K562 (cell line): Measurements from ENCODE around the gene DEPDC1B. TPM values are rescaled to one million over a fixed set of nuclear protein-coding genes. Genes with fewer than 3 reads are reported as not detected.

Experiments
- ATAC-seq: fragments of 200-7000 bp; cut with Tn5 transposase; 3 replicates; pipeline ENCODE4 v1.9.1; 2020; ENCODE audit warnings: moderate library complexity
- BruUV-seq: library from RNA; stranded (reverse); fragments of 400-500 nt; replicated peaks from 2 replicates; lab custom pipeline; 2021; lab: Mats Ljungman, UMichigan
- CTCF ChIA-PET: fragments of 300-600 bp; formaldehyde crosslinking; extraction: SDS; loops from one replicate; lab custom pipeline; 2021; ENCODE audit warnings: low intra/inter-chr PET ratio; lab: Yijun Ruan, JAX
- POLR2A ChIA-PET: fragments of 300-600, 350-650 bp; sonication (Branson Sonifier 250); formaldehyde crosslinking; extraction: SDS; loops from one replicate; lab custom pipeline; 2021; ENCODE audit warnings: antibody characterized with exemption, inconsistent platforms; lab: Yijun Ruan, JAX
- DNase-seq, 4 experiments: peaks; one replicate each; pipeline versions ENCODE4 v3.0.0 to v3.0.0-alpha.2; 2011 to 2018; ENCODE audit warnings: low spot score in 3 of 4, mixed read lengths in 3 of 4; ENCODE audit errors: extremely low read depth in 1 of 4
- FAIRE-seq: peaks from 2 replicates; lab custom pipeline; 2011; peaks lifted over from hg19 to GRCh38; lab: Jason Lieb, UNC
- H2AFZ ChIP-seq: 2 replicates; pipeline ENCODE4 v1.6.0; 2011; ENCODE audit warnings: low read depth, low read length, control low read depth, inconsistent platforms
- H3K27ac ChIP-seq: fragments of 200-600 bp; 3 replicates; pipeline ENCODE4 v1.8.0; 2011; ENCODE audit warnings: low read depth, mild to moderate bottlenecking, control low read depth, inconsistent platforms, low read length, moderate library complexity, mixed read lengths; ENCODE audit errors: extremely low read depth
- H3K27me3 ChIP-seq, 2 experiments: fragments of 300-600 bp in 1 of 2; 2 replicates in 1 of 2; 3 replicates in 1 of 2; pipeline versions ENCODE4 v1.6.0 to v1.8.0; 2011; ENCODE audit warnings: inconsistent platforms in 2 of 2, low read length in 2 of 2, mild to moderate bottlenecking in 1 of 2, mixed read lengths in 1 of 2, moderate library complexity in 1 of 2; ENCODE audit not compliant: control insufficient read depth in 2 of 2, insufficient read depth in 2 of 2
- H3K36me3 ChIP-seq: fragments of 300-600 bp; 3 replicates; pipeline ENCODE4 v1.8.0; 2011; ENCODE audit warnings: mild to moderate bottlenecking, low read length, inconsistent platforms; ENCODE audit not compliant: control insufficient read depth, insufficient read depth
- H3K4me1 ChIP-seq, 2 experiments: fragments of 200-600 bp in 1 of 2; replicated peaks in 1 of 2; 2 replicates in 1 of 2; 3 replicates in 1 of 2; pipeline versions ENCODE4 v1.5.1 to v1.8.0; 2011; ENCODE audit warnings: inconsistent platforms in 2 of 2, low read length in 2 of 2, mild to moderate bottlenecking in 1 of 2, mixed read lengths in 1 of 2, moderate library complexity in 1 of 2; ENCODE audit not compliant: control insufficient read depth in 2 of 2, insufficient read depth in 2 of 2
- H3K4me2 ChIP-seq: 2 replicates; pipeline ENCODE4 v1.6.1; 2011; ENCODE audit warnings: low read length, control low read depth, inconsistent platforms, mixed read lengths; ENCODE audit not compliant: insufficient read depth
- H3K4me3 ChIP-seq: fragments of 200-600 bp; sonication (generic), shearing (Covaris generic); 2 replicates; pipeline ENCODE4 v1.5.1; 2016; ENCODE audit warnings: control low read depth, inconsistent platforms
- H3K79me2 ChIP-seq: fragments of 200-600 bp; 3 replicates; pipeline ENCODE4 v1.8.0; 2011; ENCODE audit warnings: low read length, inconsistent platforms; ENCODE audit not compliant: control insufficient read depth, insufficient read depth
- H3K9ac ChIP-seq, 2 experiments: 2 replicates each; pipeline versions ENCODE4 v1.6.0 to v1.6.1; 2011; ENCODE audit warnings: low read depth in 2 of 2, low read length in 2 of 2, control low read depth in 1 of 2, inconsistent platforms in 1 of 2, mild to moderate bottlenecking in 1 of 2, mixed read lengths in 1 of 2; ENCODE audit not compliant: insufficient read depth in 1 of 2
- H3K9me1 ChIP-seq: one replicate; pipeline ENCODE4 v1.6.0; 2011; ENCODE audit warnings: inconsistent platforms, mild to moderate bottlenecking, low read length, moderate library complexity; ENCODE audit not compliant: control insufficient read depth, insufficient read depth
- H3K9me3 ChIP-seq: replicated peaks from 2 replicates; pipeline ENCODE4 v1.5.1; 2011; ENCODE audit warnings: low read depth, low read length, inconsistent platforms; ENCODE audit not compliant: control insufficient read depth, insufficient read depth
- H4K20me1 ChIP-seq: replicated peaks from 2 replicates; pipeline ENCODE4 v1.6.1; 2011; ENCODE audit warnings: low read length, inconsistent platforms, mixed read lengths; ENCODE audit not compliant: control insufficient read depth, insufficient read depth
- BRCA1 ChIP-seq, 2 experiments: fragments of 450-650 bp in 1 of 2; sonication (generic) in 1 of 2; formaldehyde crosslinking in 1 of 2; IDR thresholded peaks; 2 replicates each; pipeline versions ENCODE4 v1.5.0 to v1.6.1; 2017 to 2020; ENCODE audit warnings: mild to moderate bottlenecking in 1 of 2, missing genetic modification reagents in 1 of 2
- BRD9 ChIP-seq: fragments of 450-650 bp; IDR thresholded peaks from 2 replicates; pipeline ENCODE4 v1.6.1; 2018; ENCODE audit warnings: low read depth; ENCODE audit not compliant: partially characterized antibody
- DNMT1 ChIP-seq: fragments of 450-650 bp; IDR thresholded peaks from 2 replicates; pipeline ENCODE4 v1.6.1; 2016; ENCODE audit warnings: antibody characterized with exemption, mild to moderate bottlenecking
- ELF1 ChIP-seq: fragments of 200-800 bp; sonication (Bioruptor generic); IDR thresholded peaks from 2 replicates; pipeline ENCODE4 v1.6.1; 2016; ENCODE audit warnings: missing genetic modification characterization, missing compliant biosample characterization
- ERF ChIP-seq: fragments of 450-650 bp; formaldehyde crosslinking; IDR thresholded peaks from 2 replicates; pipeline ENCODE4 v1.4.0; 2020; ENCODE audit warnings: mild to moderate bottlenecking, mixed read lengths
- NCOA6 ChIP-seq: fragments of 450-650 bp; IDR thresholded peaks from 2 replicates; pipeline ENCODE4 v1.6.1; 2017; ENCODE audit warnings: mild to moderate bottlenecking
- XRCC5 ChIP-seq: fragments of 200-400 bp; formaldehyde crosslinking; IDR thresholded peaks from 2 replicates; pipeline ENCODE4 v1.6.1; 2017; ENCODE audit warnings: low read depth, mild to moderate bottlenecking, low read length
- ZC3H4 ChIP-seq: sonication (generic); formaldehyde crosslinking; IDR thresholded peaks from 2 replicates; pipeline ENCODE4 v1.9.0; 2021; ENCODE audit warnings: missing genetic modification reagents, borderline replicate concordance
- ZNF57 ChIP-seq: fragments of 450-650 bp; formaldehyde crosslinking; IDR thresholded peaks from 2 replicates; pipeline ENCODE4 v1.4.0; 2020; ENCODE audit warnings: mild to moderate bottlenecking, moderate library complexity
- ZNF583 ChIP-seq: fragments of 250-450 bp; sonication (Bioruptor Pico); IDR thresholded peaks from 2 replicates; pipeline ENCODE4 v1.4.0; 2020
- WGBS: fragments of 100-300 bp; shearing (Covaris generic); methylation state at CpG from one replicate; pipeline ENCODE4 v1.1.6; 2016; ENCODE audit warnings: low coverage, mixed read lengths; ENCODE audit not compliant: insufficient coverage; ENCODE audit errors: missing lambda C conversion rate; 5-methylcytosine and 5-hydroxymethylcytosine counted together
- in situ Hi-C: fragments of 300-500 bp; cut with MboI; formaldehyde crosslinking; loops from 4 replicates; pipeline ENCODE4 v1.15.0; 2018; ENCODE audit warnings: inconsistent platforms, mixed read lengths
- intact Hi-C: fragments of 100-400 bp; cut with micrococcal nuclease; formaldehyde crosslinking; loops from 2 replicates; pipeline ENCODE4 v1.14.2; 2022
- polyA plus RNA-seq, 8 experiments: library from polyadenylated mRNA; depleted of rRNA in 4 of 8; stranded (reverse) in 5 of 8; unstranded in 3 of 8; fragments of >200 nt; fragmentation: Nextera tagmentation in 2 of 8; fragmentation: Illumina TruSeq in 1 of 8; extraction: Ambion mirVana in 2 of 8; extraction: Trizol in 1 of 8; gene quantifications; 2 replicates each; pipeline versions ENCODE4 v1.2.1 to v1.2.3, GENCODE V29; 2011 to 2014; ENCODE audit warnings: inconsistent platforms in 1 of 8, missing spikeins in 1 of 8
- total RNA-seq, 7 experiments: library from RNA; depleted of rRNA in 6 of 7; stranded (reverse); fragments of >200 nt in 6 of 7; fragmentation: Illumina TruSeq in 2 of 7; extraction: Trizol in 2 of 7; gene quantifications; 2 replicates each; pipeline versions ENCODE4 v1.2.1 to v1.2.3, GENCODE V29; 2011 to 2021; ENCODE audit warnings: low replicate concordance in 1 of 7
- TF ChIP-seq, protein P1 (sequence below), 2 experiments: IDR thresholded peaks; 2 replicates each; pipeline ENCODE4 v1.6.1; 2011; ENCODE audit warnings: borderline replicate concordance in 1 of 2, control low read depth in 1 of 2, low read depth in 1 of 2, low read length in 1 of 2, mild to moderate bottlenecking in 1 of 2, mixed read lengths in 1 of 2, moderate library complexity in 1 of 2; ENCODE audit not compliant: insufficient read depth in 1 of 2, insufficient read length in 1 of 2, poor library complexity in 1 of 2, severe bottlenecking in 1 of 2; ENCODE audit errors: extremely low read depth in 1 of 2
- TF ChIP-seq, protein P2 (sequence below): fragments of 450-650 bp; IDR thresholded peaks from 2 replicates; pipeline ENCODE4 v1.6.1; 2016; ENCODE audit warnings: missing biosample characterization, missing genetic modification characterization

The DEPDC1B gene
- total and polyA plus RNA-seq, 9 of the 15 experiments (the other 6 are each of a cell fraction or from before 2014, with no cell fraction given): 36.0 to 67.2 (median 44.5) TPM

DNA sequence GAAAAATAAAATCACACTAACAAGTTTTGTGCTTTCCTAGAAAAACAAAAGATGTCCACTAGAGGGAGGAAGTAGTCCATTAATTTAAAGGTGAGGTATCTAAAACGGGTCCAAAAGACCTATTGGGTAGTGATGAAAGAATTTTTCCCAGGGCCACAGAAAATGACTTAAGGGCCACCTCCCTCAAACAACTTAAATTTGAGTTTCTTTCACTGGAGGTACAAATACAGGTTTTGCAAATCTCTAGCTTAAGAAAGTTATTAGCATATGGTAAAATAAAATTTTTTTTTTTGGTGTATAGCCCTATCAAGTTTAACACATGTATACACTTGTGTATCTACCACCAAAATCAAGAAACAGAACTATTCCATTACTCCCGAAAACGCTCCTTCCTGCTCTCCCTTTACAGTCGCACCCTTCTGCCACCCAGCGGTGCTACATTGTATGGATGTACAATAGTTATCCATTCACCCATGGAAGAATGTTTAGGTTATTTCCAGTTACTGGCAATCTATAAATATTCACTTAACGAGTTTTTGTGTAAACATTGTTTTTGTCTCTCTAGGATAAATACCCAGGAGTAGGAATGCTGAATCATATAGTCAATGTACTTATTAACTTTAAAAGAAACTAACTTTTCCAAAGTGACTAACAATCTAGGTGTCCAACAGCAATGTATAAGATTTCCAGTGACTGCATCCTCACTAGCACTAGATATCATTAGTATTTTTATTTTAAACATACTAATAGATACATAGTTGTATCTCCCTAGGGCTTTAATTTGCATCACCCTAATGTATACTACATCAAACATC lies 21.9 kb downstream of the DEPDC1B start:
- no peaks in the 10 kb centered on the region; the same call in 1 of the 2 replicates for H4K20me1 ChIP-seq
- intact Hi-C loops (loop anchor here (2.0 to 5.0 kb wide), 4 partner anchors 205 to 979 kb away; partner anchors contain the start of genes ERCC8 and NDUFAF2), in situ Hi-C loops (loop anchor here (10.0 to 25.0 kb wide), 2 partner anchors 259 to 863 kb away; partner anchors contain the start of genes ERCC8 and NDUFAF2)
- no peaks in the 10 kb centered on the region for H3K27me3 ChIP-seq
- DNase-seq: peak; percentile 33 to 50 (median 38)
- 39% methylated on average over 6 of the region's 6 CpGs for WGBS
- H3K4me3 ChIP-seq: no peak overlapping the region
- no peaks in the 10 kb centered on the region for H3K9me1 ChIP-seq
- H3K9ac ChIP-seq: no peak overlapping the region
- ChIA-PET CTCF (interaction anchor here (0.7 to 1.1 kb wide), 2 partner anchors 251 to 1256 kb away, joined by 4 to 8 read pairs; no protein-coding TSS in a partner anchor), POLR2A (interaction anchor here (0.8 kb wide), 2 partner anchors 9 to 28 kb away, joined by 3 read pairs; no protein-coding TSS in a partner anchor)
- H3K79me2 ChIP-seq: peaks cover 85% of the 10 kb centered on the region
- ATAC-seq: peak; percentile 75
- peaks cover 2 to 4% of the 10 kb centered on the region in 2 experiments; a peak in 2 of 5 replicates for H3K4me1 ChIP-seq
- FAIRE-seq: no peak
- no peak overlapping the region; the same call in 1 of the 2 replicates for H2AFZ ChIP-seq
- H3K4me2 ChIP-seq: no peak overlapping the region
- no peak overlapping the region for H3K27ac ChIP-seq
- peaks cover 9% of the 10 kb centered on the region; the same call in 2 of the 3 replicates for H3K36me3 ChIP-seq
- no peaks in the 10 kb centered on the region for H3K9me3 ChIP-seq
- BruUV-seq: no TSS peak
- TF ChIP-seq ZNF57 (CRISPR knock-in tag) (no peak), ZC3H4 (CRISPR knock-in tag) (no peak), DNMT1 (no peak), BRCA1 (IDR thresholded peaks at IDR 0.05) (no peak), BRCA1 (CRISPR knock-in tag; IDR thresholded peaks at IDR 0.05) (no peak), BRD9 (no peak), NCOA6 (no peak), XRCC5 (no peak), ELF1 (tag) (no peak), ZNF583 (no peak), ERF (CRISPR knock-in tag) (no peak)
- TF ChIP-seq, protein P1, sequence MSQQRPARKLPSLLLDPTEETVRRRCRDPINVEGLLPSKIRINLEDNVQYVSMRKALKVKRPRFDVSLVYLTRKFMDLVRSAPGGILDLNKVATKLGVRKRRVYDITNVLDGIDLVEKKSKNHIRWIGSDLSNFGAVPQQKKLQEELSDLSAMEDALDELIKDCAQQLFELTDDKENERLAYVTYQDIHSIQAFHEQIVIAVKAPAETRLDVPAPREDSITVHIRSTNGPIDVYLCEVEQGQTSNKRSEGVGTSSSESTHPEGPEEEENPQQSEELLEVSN (IDR thresholded peaks at IDR 0.05; ENCODE audit: borderline replicate concordance in 1 of 2, extremely low read depth in 1 of 2, insufficient read depth in 1 of 2, insufficient read length in 1 of 2, low read depth in 1 of 2, low read length in 1 of 2, poor library complexity in 1 of 2, severe bottlenecking in 1 of 2): no peak
- TF ChIP-seq, protein P2, sequence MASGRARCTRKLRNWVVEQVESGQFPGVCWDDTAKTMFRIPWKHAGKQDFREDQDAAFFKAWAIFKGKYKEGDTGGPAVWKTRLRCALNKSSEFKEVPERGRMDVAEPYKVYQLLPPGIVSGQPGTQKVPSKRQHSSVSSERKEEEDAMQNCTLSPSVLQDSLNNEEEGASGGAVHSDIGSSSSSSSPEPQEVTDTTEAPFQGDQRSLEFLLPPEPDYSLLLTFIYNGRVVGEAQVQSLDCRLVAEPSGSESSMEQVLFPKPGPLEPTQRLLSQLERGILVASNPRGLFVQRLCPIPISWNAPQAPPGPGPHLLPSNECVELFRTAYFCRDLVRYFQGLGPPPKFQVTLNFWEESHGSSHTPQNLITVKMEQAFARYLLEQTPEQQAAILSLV (tag): no peak
